ENCODE data around the gene ARL13B.
"Not testable (repeated sequence)": the region's sequence is repeated elsewhere in the genome, so short reads cannot be mapped to it uniquely, and the experiment has no call there.

ARL13B gene

GRCh38 chr3:94001191-94001590 lies 21.2 kb downstream of the ARL13B start:
- DNase-seq (ENCODE audit: low spot score) = no peak

GRCh38 chr3:94001827-94002495 lies 22.0 kb downstream of the ARL13B start:
- DNase-seq (ENCODE audit: low spot score) = no peak

DNA sequence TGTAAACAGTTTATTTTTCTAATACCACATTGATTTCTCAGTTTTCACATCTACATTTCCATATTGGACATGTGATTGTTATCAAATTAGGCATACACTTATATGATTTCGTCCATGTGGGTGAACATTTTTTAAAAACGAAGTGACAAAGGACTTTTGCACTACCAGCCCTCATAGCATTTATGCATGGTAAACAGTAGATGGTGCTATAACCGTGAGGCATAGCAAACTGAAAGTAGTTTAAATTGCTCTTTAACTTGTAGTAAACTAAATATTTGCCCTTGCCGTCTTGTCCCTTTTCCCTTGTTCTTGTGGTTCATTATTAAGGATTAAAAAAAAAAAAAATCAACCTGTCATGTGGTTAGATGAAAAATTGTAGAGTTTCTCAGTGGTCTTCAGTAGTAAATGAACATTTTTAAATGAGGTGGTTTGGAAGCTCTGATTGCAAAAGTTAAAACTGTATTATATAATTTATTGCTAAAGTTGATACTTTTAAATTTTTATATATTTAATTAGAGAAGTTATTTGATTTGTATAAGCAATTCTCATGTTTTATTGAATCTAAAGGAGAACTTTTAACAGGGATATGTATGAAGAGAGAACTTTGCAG lies 24.5 kb downstream of the ARL13B start:
- DNase-seq (ENCODE audit: low spot score) = peak; percentile 76

- no peak for DNase-seq (ENCODE audit: low spot score)
These were observed 28.3 kb downstream of the ARL13B start for GRCh38 chr3:94008253-94008652.

GRCh38 chr3:94009608-94010007 lies 29.7 kb downstream of the ARL13B start:
- no peak for DNase-seq (ENCODE audit: low spot score)

DNA sequence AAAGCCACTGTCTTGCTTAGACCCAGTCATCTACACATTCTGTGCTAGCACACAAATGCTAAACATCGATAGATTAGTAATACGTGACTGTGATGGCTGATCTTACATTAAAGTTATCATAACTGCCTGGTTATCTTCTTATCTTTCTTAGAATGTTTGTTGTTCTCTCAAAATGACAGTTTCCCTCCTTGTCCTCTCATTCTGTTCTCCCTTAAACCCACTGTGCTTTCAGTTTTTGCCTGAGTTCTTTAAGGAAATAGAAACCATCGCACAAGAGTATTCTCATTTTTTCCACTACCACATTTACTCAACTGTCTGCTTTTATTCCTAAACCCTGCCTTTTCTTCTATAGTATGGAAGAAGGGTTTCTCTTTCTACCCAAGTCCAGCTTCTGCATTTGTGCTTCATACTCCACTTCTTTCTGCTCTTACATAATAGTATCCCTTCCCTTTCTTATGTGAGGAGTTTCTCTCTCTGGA lies 31.3 kb downstream of the ARL13B start:
- DNase-seq (ENCODE audit: low spot score) = no peak

DNA sequence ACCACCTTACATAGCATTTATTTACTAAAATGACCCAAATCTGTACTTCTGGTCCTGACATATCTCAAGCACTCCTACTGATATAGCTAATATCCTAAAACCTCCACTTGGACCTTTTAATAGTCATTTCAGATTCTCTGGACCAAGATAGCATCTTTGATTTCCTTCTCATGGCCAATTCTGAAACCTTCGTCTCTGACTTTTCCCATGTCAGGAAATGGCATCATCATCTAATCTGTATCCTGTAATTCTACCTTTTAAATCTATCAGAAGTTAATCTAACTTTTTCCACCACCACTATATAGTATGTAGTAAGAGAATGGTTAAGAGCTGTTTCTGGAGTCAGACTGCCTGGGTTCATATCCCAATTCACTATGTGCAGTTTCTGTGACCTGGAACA lies 32.2 kb downstream of the ARL13B start:
- DNase-seq (ENCODE audit: low spot score) = no peak

DNA sequence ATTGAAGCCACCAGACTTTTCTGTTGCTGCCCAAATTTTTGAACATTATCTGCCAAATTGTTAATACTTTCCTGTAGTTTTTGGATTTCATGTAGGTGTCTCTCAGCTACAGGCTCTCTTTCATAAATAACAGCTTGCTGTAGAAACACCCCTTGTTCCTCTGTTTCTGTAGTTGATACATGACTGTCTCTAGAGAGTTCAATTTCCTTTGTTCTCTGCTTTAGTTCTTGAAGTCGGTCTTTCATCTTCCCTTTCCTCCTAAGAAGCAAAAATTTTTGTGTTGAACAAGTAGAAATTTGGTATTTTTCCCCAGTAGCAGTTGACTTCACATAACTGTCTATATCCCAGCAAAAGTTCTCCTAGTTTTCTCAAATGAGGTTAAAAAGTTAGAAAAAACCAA lies 35.1 kb downstream of the ARL13B start:
- DNase-seq (ENCODE audit: low spot score) = no peak

DNA sequence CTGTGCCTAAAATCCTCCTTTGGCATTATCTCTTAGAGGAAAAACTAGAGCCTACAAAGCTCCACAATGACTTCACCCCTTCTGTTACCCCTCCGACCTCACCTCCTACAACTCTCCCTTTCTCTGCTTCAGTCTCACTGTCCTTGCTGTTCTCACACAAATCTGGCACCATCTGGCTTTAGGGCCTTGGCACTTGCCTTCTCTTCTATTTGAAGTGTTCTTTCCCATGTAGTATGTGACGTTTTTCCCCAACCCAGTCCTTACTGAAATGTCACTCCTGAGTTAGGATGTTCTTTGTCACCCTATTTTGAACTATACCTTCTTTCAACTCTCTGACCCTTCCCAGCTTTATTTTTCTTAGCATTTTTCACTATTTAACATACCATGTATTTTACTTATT lies 39.7 kb downstream of the ARL13B start:
- DNase-seq (ENCODE audit: low spot score) = no peak

- DNase-seq (ENCODE audit: low spot score) = no peak
These were observed 40.3 kb downstream of the ARL13B start for GRCh38 chr3:94020293-94020692.

- DNase-seq (ENCODE audit: low spot score) = no peak
These were observed 44.4 kb downstream of the ARL13B start for GRCh38 chr3:94024385-94024784.

- DNase-seq (ENCODE audit: low spot score) = no peak
These were observed 46.7 kb downstream of the ARL13B start for GRCh38 chr3:94026623-94027022.

GRCh38 chr3:94028093-94028837 lies 48.3 kb downstream of the ARL13B start, which contains the start of gene STX19:
STX19 (minus strand) TSS chr3:94028597; CDS start chr3:94015269, 13,328 bp downstream.
- DNase-seq (ENCODE audit: low spot score) = no peak

DNA sequence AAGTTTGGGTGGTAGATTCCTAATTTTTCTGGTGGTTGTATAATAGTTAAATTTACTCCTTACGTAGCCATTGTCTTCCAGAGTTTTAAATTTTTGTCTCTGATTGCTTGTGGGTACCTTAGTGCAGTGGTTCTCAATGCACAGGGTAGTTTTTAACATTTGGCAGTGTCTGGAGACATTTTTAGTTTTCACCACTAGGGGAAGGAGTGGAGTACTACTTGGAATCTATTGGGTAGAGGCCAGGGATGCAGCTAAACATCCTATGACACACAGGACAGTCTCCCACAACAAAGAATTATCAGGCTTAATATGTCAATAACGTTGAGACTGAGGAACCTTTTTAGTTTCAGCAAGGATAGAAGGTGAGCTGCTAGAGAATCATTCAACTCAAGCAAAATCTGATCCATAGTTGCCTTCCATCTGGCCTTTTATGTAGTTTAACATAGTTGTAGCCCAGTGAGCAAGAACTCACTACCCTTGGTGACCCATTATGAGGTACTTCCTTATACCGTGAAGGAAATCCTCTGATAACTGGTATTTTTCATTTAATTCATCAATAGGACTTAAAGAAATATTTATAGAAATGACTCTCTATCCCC lies 57.1 kb downstream of the ARL13B start:
- peak; percentile 83 for DNase-seq (ENCODE audit: low spot score)

- DNase-seq (ENCODE audit: low spot score) = no peak
These were observed 63.3 kb downstream of the ARL13B start for GRCh38 chr3:94043285-94043684.

GRCh38 chr3:94044100-94044936 lies 64.4 kb downstream of the ARL13B start:
- not testable (repeated sequence) for DNase-seq (ENCODE audit: low spot score)

DNA sequence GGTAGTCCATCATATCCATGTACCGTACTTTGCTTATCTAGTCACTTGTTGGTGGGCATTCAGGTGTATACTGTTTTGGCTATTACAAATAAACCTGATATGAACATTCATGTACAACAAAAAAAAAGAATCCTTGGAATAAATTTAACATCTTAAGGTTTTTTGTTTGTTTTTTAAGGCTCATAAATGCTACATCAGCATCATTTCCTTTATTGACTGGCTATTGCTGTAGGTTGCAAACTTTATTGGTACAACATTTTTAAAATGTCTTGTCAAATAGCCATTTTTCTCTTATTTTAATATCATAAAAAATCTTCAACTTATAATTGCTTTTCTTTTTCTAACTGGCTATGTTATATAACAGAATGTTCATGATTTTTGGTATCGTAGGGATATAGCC lies 66.6 kb downstream of the ARL13B start:
- no peak for DNase-seq (ENCODE audit: low spot score)

DNA sequence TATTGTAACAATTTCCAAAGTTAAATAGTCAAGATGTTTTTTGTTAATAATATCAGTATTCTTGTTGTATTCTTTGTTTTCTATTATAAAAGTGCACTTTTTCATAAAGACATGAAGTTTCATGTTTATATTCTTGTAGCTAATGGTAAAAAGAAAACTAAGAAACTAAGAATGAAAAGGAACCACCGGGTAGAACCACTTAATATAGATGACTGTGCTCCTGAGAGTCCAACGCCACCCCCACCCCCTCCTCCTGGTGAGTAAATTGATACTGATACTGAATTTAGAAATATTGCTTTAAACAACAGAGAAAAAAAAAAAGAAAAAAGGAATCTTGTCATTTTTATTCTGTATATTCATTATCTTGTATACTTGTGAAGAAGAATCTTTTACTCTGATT lies 69.3 kb downstream of the ARL13B start:
- no peak for DNase-seq (ENCODE audit: low spot score)

- DNase-seq (ENCODE audit: low spot score) = no peak
These were observed 70.6 kb downstream of the ARL13B start for GRCh38 chr3:94050546-94050945.

DNA sequence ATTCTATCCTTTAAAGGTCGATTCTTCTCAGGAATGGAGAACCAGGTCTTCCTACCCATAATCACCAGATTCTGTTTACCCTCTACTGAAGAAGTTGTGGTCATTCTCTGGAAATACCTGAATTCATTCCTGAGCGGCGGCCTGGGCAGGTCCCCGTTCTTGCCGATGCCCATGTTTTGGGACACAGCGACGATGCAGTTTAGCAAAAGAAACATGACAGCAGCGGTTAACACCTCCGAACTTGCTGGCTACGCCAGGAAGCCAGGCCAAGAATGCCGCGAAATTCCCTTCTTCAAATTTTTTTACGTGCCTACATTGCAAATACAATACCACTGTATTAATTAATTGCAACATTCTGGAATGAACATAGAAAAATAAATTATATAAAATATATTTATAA lies 81.3 kb downstream of the ARL13B start:
- no peak for DNase-seq (ENCODE audit: low spot score)

DNA sequence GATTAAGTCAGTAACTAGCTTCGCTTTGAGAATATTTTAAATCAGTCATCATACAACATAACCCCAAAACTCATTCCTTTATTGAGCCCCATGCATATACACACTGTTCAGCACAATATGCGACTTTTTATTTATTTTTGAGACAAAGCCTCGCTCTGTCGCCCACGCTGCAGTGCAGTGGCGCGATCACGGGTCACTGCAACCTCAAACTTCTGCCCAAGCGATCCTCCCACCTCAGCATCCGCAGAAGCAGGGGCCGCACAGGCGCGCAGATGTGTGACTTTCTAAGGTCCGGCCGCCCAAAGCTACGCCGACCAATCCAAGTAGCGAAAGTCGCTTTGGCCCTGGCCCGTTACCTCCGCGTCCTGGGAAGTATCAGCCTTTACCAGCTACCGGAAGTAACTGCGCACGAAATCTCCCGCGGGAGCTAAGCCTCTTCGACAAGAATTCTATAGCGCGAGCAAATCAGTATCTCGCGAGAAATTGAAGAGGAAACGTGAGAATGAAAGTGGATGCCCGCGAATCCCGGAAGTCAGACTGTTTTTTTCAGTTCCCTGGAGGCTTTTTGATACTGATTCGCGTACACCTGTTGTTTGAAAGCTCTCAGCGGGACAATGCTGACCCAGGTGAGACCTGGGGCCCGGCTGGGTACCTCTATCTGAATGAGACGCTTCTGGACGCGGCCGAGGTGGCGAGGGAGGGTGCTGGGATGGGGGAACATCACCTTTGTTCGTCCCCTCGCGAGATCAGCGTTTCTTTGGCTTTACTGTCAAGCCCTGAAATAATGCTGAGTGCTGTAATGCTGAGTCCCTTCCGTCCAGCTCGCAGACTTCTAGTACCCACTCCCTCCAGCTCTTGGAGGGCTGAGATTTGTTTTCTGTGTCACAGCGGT lies 82.8 kb downstream of the ARL13B start, which contains the start of the genes DHFR2 and NSUN3:
DHFR2 (minus strand) TSS at position 404 of the 892 bp plus-strand sequence. CDS start 1,405 bp downstream, outside the sequence.
NSUN3 (plus strand) TSS at position 549 of the 892 bp plus-strand sequence; CDS start at position 615, 66 bp downstream.
- peak; percentile 92 for DNase-seq (ENCODE audit: low spot score)
